ENCODE measurements around the gene GOLGA6L22.
"Not testable (repeated sequence)": the region's sequence is repeated elsewhere in the genome, so short reads cannot be mapped to it uniquely, and the experiment has no call there.

GRCh38 chr15:22418666-22419065 lies 40.0 kb upstream of the GOLGA6L22 start:
- not testable (repeated sequence) for TF ChIP-seq CTCF, POLR2A, POLR2AphosphoS5, EP300 (IDR thresholded peaks at IDR 0.05)
